AG04449 (cell line): ENCODE results near the gene ADORA1.
A peak's percentile ranks its signal among the peaks of the same experiment; 100 is the strongest.

Experiments used
- CTCF ChIA-PET: fragments of 350-600 bp; formaldehyde crosslinking; extraction: SDS; loops from one replicate; lab custom pipeline; 2021; ENCODE audit warnings: antibody characterized with exemption; lab: Yijun Ruan, JAX
- POLR2A ChIA-PET: fragments of 400-600, 350-600 bp; formaldehyde crosslinking; extraction: SDS; loops from one replicate; lab custom pipeline; 2020; ENCODE audit warnings: antibody characterized with exemption, inconsistent platforms; lab: Yijun Ruan, JAX
- DNase-seq: peaks from one replicate; pipeline ENCODE4 v3.0.0-alpha.2; 2010; ENCODE audit warnings: low read depth, low spot score
- H3K4me3 ChIP-seq: 2 replicates; pipeline ENCODE4 v1.5.1; 2011; ENCODE audit warnings: low read depth, mild to moderate bottlenecking, control low read depth, low read length
- CTCF ChIP-seq: IDR thresholded peaks from one replicate; pipeline ENCODE4 v1.5.1; 2011; ENCODE audit warnings: mild to moderate bottlenecking, moderate library complexity, low read length, control low read depth, inconsistent platforms; ENCODE audit not compliant: insufficient read depth; ENCODE audit errors: missing control alignments

The ADORA1 gene

GRCh38 chr1:203187304-203187685 lies 59.8 kb downstream of the ADORA1 start:
- no peak for DNase-seq
- CTCF ChIA-PET = interaction anchor here (0.6 to 10.5 kb wide), 5 partner anchors 16 to 80 kb away, joined by 3 to 94 read pairs (median 5); no protein-coding TSS in a partner anchor
- no peak for TF ChIP-seq CTCF
- no peak overlapping the region for H3K4me3 ChIP-seq
- POLR2A ChIA-PET = no interaction called here

- ChIA-PET CTCF (interaction anchor here (0.6 to 10.5 kb wide), 5 partner anchors 16 to 80 kb away, joined by 3 to 94 read pairs (median 5); no protein-coding TSS in a partner anchor), POLR2A (no interaction called here)
- no peak for DNase-seq
- TF ChIP-seq CTCF = no peak
- H3K4me3 ChIP-seq = no peak overlapping the region
Measured at GRCh38 chr1:203187689-203188264, 60.3 kb downstream of the ADORA1 start.

DNA sequence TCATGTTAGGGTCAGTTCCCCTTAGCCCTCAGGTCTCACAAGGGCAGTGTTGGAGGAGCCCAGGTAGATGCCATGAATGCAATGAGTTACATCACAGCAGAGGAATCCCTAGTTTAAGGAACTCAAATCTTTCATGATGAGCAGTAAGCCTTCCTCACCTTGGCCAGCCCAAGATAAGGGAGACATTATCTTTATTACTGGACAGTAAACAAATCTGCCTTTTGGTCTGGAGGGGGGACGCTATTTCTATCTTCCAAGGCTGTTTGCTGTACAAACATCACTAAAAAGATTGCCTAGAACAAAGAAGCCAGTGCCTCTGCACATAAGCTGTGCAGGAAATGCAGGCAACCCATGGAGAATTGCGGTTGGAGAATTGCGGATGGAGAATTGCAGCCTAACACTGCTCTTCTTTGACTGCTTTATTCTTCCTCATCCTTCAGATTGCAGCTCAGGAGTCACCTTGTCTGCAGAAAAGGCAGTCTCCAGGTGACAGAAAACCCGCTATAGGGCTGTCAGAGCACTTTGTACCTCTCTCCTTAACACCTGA lies 61.2 kb downstream of the ADORA1 start:
- ChIA-PET POLR2A (no interaction called here), CTCF (interaction anchor here (1.2 to 4.8 kb wide), 4 partner anchors 16 to 71 kb away, joined by 3 to 31 read pairs (median 5); no protein-coding TSS in a partner anchor)
- no peak for TF ChIP-seq CTCF
- DNase-seq = no peak
- H3K4me3 ChIP-seq = no peak overlapping the region

GRCh38 chr1:203189951-203190352 lies 62.4 kb downstream of the ADORA1 start:
- no peak for TF ChIP-seq CTCF
- no peak for DNase-seq
- H3K4me3 ChIP-seq = no peak overlapping the region
- ChIA-PET POLR2A (no interaction called here), CTCF (interaction anchor here (0.9 to 4.8 kb wide), 4 partner anchors 18 to 72 kb away, joined by 3 to 31 read pairs (median 6); no protein-coding TSS in a partner anchor)

- H3K4me3 ChIP-seq = no peak overlapping the region
- ChIA-PET CTCF (interaction anchor here (1.0 to 4.8 kb wide), 2 partner anchors 9 to 19 kb away, joined by 3 to 31 read pairs; no protein-coding TSS in a partner anchor), POLR2A (no interaction called here)
- no peak for DNase-seq
- no peak for TF ChIP-seq CTCF
Measured at GRCh38 chr1:203190949-203191348, 63.4 kb downstream of the ADORA1 start.

DNA sequence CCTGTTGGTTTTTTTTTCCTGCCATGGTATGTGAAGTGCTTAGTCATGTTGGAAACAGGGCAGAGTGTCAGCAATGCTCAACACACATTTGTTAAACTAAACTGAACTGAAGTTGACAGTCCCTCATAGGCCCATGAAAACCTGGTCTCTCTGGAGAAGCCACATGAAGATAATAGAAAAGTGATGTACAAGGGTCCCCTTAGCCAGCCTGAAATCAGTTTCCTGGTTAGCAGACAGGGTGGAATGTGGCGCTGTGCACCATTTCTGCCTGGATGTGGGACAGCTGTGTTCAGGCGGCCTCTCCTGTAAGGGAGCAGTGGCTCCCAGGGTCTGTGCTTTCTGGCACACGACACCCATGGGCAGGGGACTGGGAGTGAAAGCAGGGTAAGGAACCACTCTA lies 68.8 kb downstream of the ADORA1 start:
- H3K4me3 ChIP-seq = no peak overlapping the region
- no peak for DNase-seq
- CTCF ChIA-PET = interaction anchor here (0.9 to 4.7 kb wide), 5 partner anchors 10 to 157 kb away, joined by 3 to 26 read pairs (median 3); partner anchors contain the start of gene CHI3L1
- peak; percentile 18 for TF ChIP-seq CTCF
- POLR2A ChIA-PET = no interaction called here
